Measurements from ENCODE around the gene XRCC4. TPM values are rescaled to one million over a fixed set of nuclear protein-coding genes. Genes with fewer than 3 reads are reported as not detected.

XRCC4 gene
- total and polyA plus RNA-seq, 9 donors, result 1.5 to 4.7 (median 3.2) TPM

- Histone ChIP-seq H3K4me1 (ENCODE audit: insufficient read depth) (no peaks in the 10 kb centered on the region), H3K9me3 (no peaks in the 10 kb centered on the region)
- TF ChIP-seq, protein P1, sequence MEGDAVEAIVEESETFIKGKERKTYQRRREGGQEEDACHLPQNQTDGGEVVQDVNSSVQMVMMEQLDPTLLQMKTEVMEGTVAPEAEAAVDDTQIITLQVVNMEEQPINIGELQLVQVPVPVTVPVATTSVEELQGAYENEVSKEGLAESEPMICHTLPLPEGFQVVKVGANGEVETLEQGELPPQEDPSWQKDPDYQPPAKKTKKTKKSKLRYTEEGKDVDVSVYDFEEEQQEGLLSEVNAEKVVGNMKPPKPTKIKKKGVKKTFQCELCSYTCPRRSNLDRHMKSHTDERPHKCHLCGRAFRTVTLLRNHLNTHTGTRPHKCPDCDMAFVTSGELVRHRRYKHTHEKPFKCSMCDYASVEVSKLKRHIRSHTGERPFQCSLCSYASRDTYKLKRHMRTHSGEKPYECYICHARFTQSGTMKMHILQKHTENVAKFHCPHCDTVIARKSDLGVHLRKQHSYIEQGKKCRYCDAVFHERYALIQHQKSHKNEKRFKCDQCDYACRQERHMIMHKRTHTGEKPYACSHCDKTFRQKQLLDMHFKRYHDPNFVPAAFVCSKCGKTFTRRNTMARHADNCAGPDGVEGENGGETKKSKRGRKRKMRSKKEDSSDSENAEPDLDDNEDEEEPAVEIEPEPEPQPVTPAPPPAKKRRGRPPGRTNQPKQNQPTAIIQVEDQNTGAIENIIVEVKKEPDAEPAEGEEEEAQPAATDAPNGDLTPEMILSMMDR (IDR thresholded peaks at IDR 0.05), result no peak
- TF ChIP-seq POLR2A (IDR thresholded peaks at IDR 0.05), result no peak
- no peak for TF ChIP-seq EP300 (IDR thresholded peaks at IDR 0.05)
These were observed 49.2 kb downstream of the XRCC4 start for GRCh38 chr5:83126501-83126900.

GRCh38 chr5:83133797-83134196 lies 56.5 kb downstream of the XRCC4 start:
- DNase-seq, result no peak
- no peaks in the 10 kb centered on the region for H3K36me3 ChIP-seq
- TF ChIP-seq, protein P1 (IDR thresholded peaks at IDR 0.05), result no peak
- TF ChIP-seq EP300 (IDR thresholded peaks at IDR 0.05) (no peak), POLR2A (IDR thresholded peaks at IDR 0.05) (no peak)
- no peaks in the 10 kb centered on the region for H3K27me3 ChIP-seq
- 89 to 97% (median 96%) methylated on average over 18 of the region's 18 CpGs for WGBS, 3 donors
- intact Hi-C loops (cut with DNase I), result no loop called here
- H3K9me3 ChIP-seq, result no peaks in the 10 kb centered on the region
- no peaks in the 10 kb centered on the region for H3K4me1 ChIP-seq (ENCODE audit: insufficient read depth)
- H3K4me3 ChIP-seq, result no peak overlapping the region
- H3K27ac ChIP-seq, result no peak overlapping the region

More at GRCh38 chr5:83126501-83126900, 49.2 kb downstream of the XRCC4 start:
- Histone ChIP-seq H3K36me3 (no peaks in the 10 kb centered on the region), H3K27me3 (no peaks in the 10 kb centered on the region), H3K27ac (no peak overlapping the region), H3K4me3 (no peak overlapping the region)
- intact Hi-C loops (cut with DNase I), result no loop called here
- 46 to 94% (median 73%) methylated on average over 2 of the region's 2 CpGs for WGBS, 3 donors
- no peak for DNase-seq

- no peak for DNase-seq
- intact Hi-C loops (cut with DNase I), result no loop called here
- no peaks in the 10 kb centered on the region for H3K36me3 ChIP-seq
- TF ChIP-seq EP300 (IDR thresholded peaks at IDR 0.05), result no peak
- TF ChIP-seq, protein P1 (IDR thresholded peaks at IDR 0.05), result no peak
- TF ChIP-seq POLR2A (IDR thresholded peaks at IDR 0.05), result no peak
- H3K4me1 ChIP-seq (ENCODE audit: insufficient read depth), result no peaks in the 10 kb centered on the region
- WGBS, 3 donors, result 29 to 60% (median 40%) methylated on average over 2 of the region's 2 CpGs
- H3K4me3 ChIP-seq, result no peak overlapping the region
- H3K9me3 ChIP-seq, result no peaks in the 10 kb centered on the region
- no peak overlapping the region for H3K27ac ChIP-seq
- H3K27me3 ChIP-seq, result no peaks in the 10 kb centered on the region
These were observed 65.2 kb downstream of the XRCC4 start for GRCh38 chr5:83142526-83142925.

DNA sequence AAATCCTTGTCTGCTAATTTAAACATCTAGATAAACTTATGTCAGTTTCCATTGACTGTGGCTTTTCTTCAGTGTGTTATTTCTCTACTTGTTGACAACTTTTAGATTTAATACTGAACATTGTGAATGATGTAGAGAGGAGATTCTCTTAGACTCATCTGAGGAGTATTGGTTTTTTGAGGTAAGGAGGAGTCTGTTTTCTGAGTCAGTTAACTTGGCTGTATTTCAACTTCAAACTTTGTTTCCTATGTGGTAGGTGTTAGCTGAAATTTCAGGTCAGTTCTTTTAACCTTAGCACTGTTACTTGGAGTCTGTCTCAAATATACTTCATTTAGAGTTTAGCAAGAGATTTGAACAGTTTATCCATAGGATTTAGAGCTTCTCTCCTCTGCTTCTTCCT lies 67.9 kb downstream of the XRCC4 start:
- H3K27ac ChIP-seq, result no peak overlapping the region
- H3K27me3 ChIP-seq, result no peaks in the 10 kb centered on the region
- no peak overlapping the region for H3K4me3 ChIP-seq
- no peaks in the 10 kb centered on the region for H3K9me3 ChIP-seq
- no peaks in the 10 kb centered on the region for H3K36me3 ChIP-seq
- no peak for DNase-seq
- intact Hi-C loops (cut with DNase I), result no loop called here
- H3K4me1 ChIP-seq (ENCODE audit: insufficient read depth), result no peaks in the 10 kb centered on the region
- TF ChIP-seq POLR2A (IDR thresholded peaks at IDR 0.05) (no peak), EP300 (IDR thresholded peaks at IDR 0.05) (no peak)
- TF ChIP-seq, protein P1 (IDR thresholded peaks at IDR 0.05), result no peak

DNA sequence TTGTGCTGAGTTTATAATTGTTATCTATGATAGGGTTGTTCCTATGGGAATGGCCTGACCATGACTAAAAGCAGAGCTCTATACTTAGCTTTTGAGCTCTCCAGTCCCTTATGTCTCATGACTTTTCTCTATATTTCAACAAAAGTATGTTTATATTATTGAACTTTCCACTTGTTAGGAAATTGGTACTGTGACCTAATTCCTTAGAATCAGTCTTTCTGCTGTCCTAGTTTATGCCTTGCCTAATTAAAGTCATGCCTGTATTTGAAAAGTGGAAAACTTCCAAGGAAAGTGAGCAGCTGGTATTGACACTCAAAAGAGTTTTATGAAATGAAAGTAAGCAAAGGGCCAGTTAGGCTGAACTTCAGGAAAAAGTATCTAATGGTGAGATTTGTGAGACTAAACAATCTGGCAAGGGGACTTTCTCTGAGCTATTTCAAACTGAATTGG lies 68.6 kb downstream of the XRCC4 start:
- H3K27ac ChIP-seq, result no peak overlapping the region
- no peak overlapping the region for H3K4me3 ChIP-seq
- no peaks in the 10 kb centered on the region for H3K27me3 ChIP-seq
- H3K36me3 ChIP-seq, result no peaks in the 10 kb centered on the region
- DNase-seq, result no peak
- intact Hi-C loops (cut with DNase I), result no loop called here
- H3K9me3 ChIP-seq, result no peaks in the 10 kb centered on the region
- TF ChIP-seq, protein P1 (IDR thresholded peaks at IDR 0.05), result no peak
- no peak for TF ChIP-seq EP300 (IDR thresholded peaks at IDR 0.05)
- TF ChIP-seq POLR2A (IDR thresholded peaks at IDR 0.05), result no peak
- no peaks in the 10 kb centered on the region for H3K4me1 ChIP-seq (ENCODE audit: insufficient read depth)
